Tibial nerve (tissue), 4 donors: ENCODE results near the gene DNMT3B. TPM values are rescaled to one million over a fixed set of nuclear protein-coding genes. Genes with fewer than 3 reads are reported as not detected.
A peak's percentile ranks its signal among the peaks of the same experiment; 100 is the strongest.

Source experiments
- DNase-seq, 2 donors: peaks; one replicate each; pipeline ENCODE4 v3.0.0-alpha.2; 2019; ENCODE audit warnings: low spot score in 2 of 2
- H3K27ac ChIP-seq, 4 donors: fragments of 200-600 bp; sonication (generic) in 3 of 4; one replicate each; pipeline ENCODE4 v1.5.1; 2017 to 2019; ENCODE audit warnings: mild to moderate bottlenecking in 1 of 4
- H3K27me3 ChIP-seq, 2 donors: fragments of 200-600 bp; sonication (generic) in 1 of 2; one replicate each; pipeline versions ENCODE4 v1.5.1 to v1.6.0; 2017 to 2019
- H3K36me3 ChIP-seq, 3 donors: fragments of 200-600 bp; sonication (generic); one replicate each; pipeline ENCODE4 v1.5.1; 2018 to 2019
- H3K4me1 ChIP-seq, 4 donors: fragments of 200-600 bp; sonication (generic) in 3 of 4; one replicate each; pipeline ENCODE4 v1.5.1; 2017 to 2019
- H3K4me3 ChIP-seq, 4 donors: fragments of 200-600 bp; sonication (generic) in 3 of 4; one replicate each; pipeline ENCODE4 v1.5.1; 2017 to 2019; ENCODE audit warnings: mild to moderate bottlenecking in 1 of 4, moderate library complexity in 1 of 4
- H3K9me3 ChIP-seq, 4 donors: fragments of 200-600 bp; sonication (generic) in 3 of 4; one replicate each; pipeline ENCODE4 v1.5.1; 2017 to 2019
- CTCF ChIP-seq, 5 experiments: fragments of 200-600 bp in 3 of 5; fragments of 450-650 bp in 2 of 5; sonication (generic) in 3 of 5; IDR thresholded peaks; one replicate each; pipeline ENCODE4 v1.5.1; 2016 to 2019; ENCODE audit warnings: antibody characterized with exemption in 5 of 5, mild to moderate bottlenecking in 3 of 5, moderate library complexity in 2 of 5
- EP300 ChIP-seq, 2 donors: sonication (generic); formaldehyde crosslinking; IDR thresholded peaks; one replicate each; pipeline ENCODE4 v1.6.1; 2017; ENCODE audit warnings: antibody characterized with exemption in 2 of 2, mild to moderate bottlenecking in 1 of 2
- POLR2A ChIP-seq, 2 donors: fragments of 450-650 bp; IDR thresholded peaks; one replicate each; pipeline ENCODE4 v1.6.1; 2017; ENCODE audit warnings: antibody characterized with exemption in 2 of 2, mild to moderate bottlenecking in 2 of 2, moderate library complexity in 2 of 2
- WGBS, 2 donors: methylation state at CpG; one replicate each; pipeline ENCODE4 v1.1.5; 2018; 5-methylcytosine and 5-hydroxymethylcytosine counted together
- total RNA-seq, 4 donors: library from RNA; depleted of rRNA; stranded (reverse); fragments of >200 nt; gene quantifications; one replicate each; pipeline ENCODE4 v1.1.0, GENCODE V29; 2016

DNMT3B gene
- total RNA-seq, 4 donors from 2014 or later = 1.0 to 1.5 (median 1.3) TPM

- Histone ChIP-seq H3K4me3 (peak overlapping the region; percentile 49 to 81 (median 66)), H3K9me3 (no peaks in the 10 kb centered on the region), H3K27me3 (no peaks in the 10 kb centered on the region), H3K27ac (peak overlapping the region; percentile 81 to 97 (median 92)), H3K4me1 (peaks cover 0 to 44% (median 28%) of the 10 kb centered on the region in 4 donors), H3K36me3 (peaks cover 0 to 3% (median 0%) of the 10 kb centered on the region in 3 donors)
- WGBS, 2 donors = 65 to 68% methylated on average over 25 of the region's 25 CpGs
- no peak for DNase-seq
- TF ChIP-seq CTCF (IDR thresholded peaks at IDR 0.05) (no peak), EP300 (IDR thresholded peaks at IDR 0.05) (no peak), POLR2A (IDR thresholded peaks at IDR 0.05) (no peak)
Observed at GRCh38 chr20:32820698-32821377, 58.7 kb downstream of the DNMT3B start.

GRCh38 chr20:32822225-32822624 lies 60.0 kb downstream of the DNMT3B start:
- H3K36me3 ChIP-seq = peaks cover 0 to 14% (median 5%) of the 10 kb centered on the region in 3 donors
- peaks cover 0 to 44% (median 28%) of the 10 kb centered on the region in 4 donors for H3K4me1 ChIP-seq
- H3K4me3 ChIP-seq = no peak overlapping the region
- H3K27ac ChIP-seq = peak overlapping the region in 3 of 4 donors; percentile 36 to 95 (median 88)
- DNase-seq = no peak
- WGBS, 2 donors = 70 to 71% methylated on average over 5 of the region's 5 CpGs
- H3K9me3 ChIP-seq = no peaks in the 10 kb centered on the region
- TF ChIP-seq CTCF (IDR thresholded peaks at IDR 0.05) (no peak), EP300 (IDR thresholded peaks at IDR 0.05) (no peak), POLR2A (IDR thresholded peaks at IDR 0.05) (no peak)
- H3K27me3 ChIP-seq = no peaks in the 10 kb centered on the region

GRCh38 chr20:32823078-32823477 lies 60.9 kb downstream of the DNMT3B start:
- Histone ChIP-seq H3K9me3 (no peaks in the 10 kb centered on the region), H3K4me3 (no peak overlapping the region), H3K36me3 (peaks cover 0 to 23% (median 5%) of the 10 kb centered on the region in 3 donors), H3K4me1 (peaks cover 0 to 52% (median 30%) of the 10 kb centered on the region in 4 donors), H3K27ac (peak overlapping the region in 3 of 4 donors; percentile 36 to 95 (median 88)), H3K27me3 (no peaks in the 10 kb centered on the region)
- WGBS, 2 donors = 57 to 70% methylated on average over 3 of the region's 3 CpGs
- TF ChIP-seq POLR2A (IDR thresholded peaks at IDR 0.05) = no peak
- TF ChIP-seq EP300 (IDR thresholded peaks at IDR 0.05) = no peak
- no peak for TF ChIP-seq CTCF (IDR thresholded peaks at IDR 0.05)
- no peak for DNase-seq

GRCh38 chr20:32823737-32824588 lies 61.8 kb downstream of the DNMT3B start:
- TF ChIP-seq CTCF (IDR thresholded peaks at IDR 0.05) = no peak
- TF ChIP-seq POLR2A (IDR thresholded peaks at IDR 0.05) = no peak
- TF ChIP-seq EP300 (IDR thresholded peaks at IDR 0.05) = no peak
- Histone ChIP-seq H3K4me1 (peaks cover 0 to 61% (median 34%) of the 10 kb centered on the region in 4 donors), H3K4me3 (no peak overlapping the region), H3K27ac (peak overlapping the region in 3 of 4 donors; percentile 36 to 95 (median 88)), H3K27me3 (no peaks in the 10 kb centered on the region), H3K9me3 (no peaks in the 10 kb centered on the region), H3K36me3 (peaks cover 0 to 30% (median 5%) of the 10 kb centered on the region in 3 donors)
- 55 to 61% methylated on average over 7 of the region's 7 CpGs for WGBS, 2 donors
- DNase-seq = no peak
